ENCODE results near the gene C1QTNF8.

The C1QTNF8 gene

GRCh38 chr16:1043881-1044451 is 52.1 kb downstream of the C1QTNF8 start:
- no peaks in the 10 kb centered on the region for H3K36me3 ChIP-seq (ENCODE audit: control insufficient read depth, insufficient read depth, low read length)
- no peak overlapping the region for H3K4me3 ChIP-seq (ENCODE audit: low read length)
- H3K9ac ChIP-seq (ENCODE audit: low read length): no peak overlapping the region
- no peaks in the 10 kb centered on the region for H3K4me1 ChIP-seq (ENCODE audit: control insufficient read depth, insufficient read depth, low read length)
- no peak overlapping the region for H3K27ac ChIP-seq (ENCODE audit: low read depth, low read length)
- H3K27me3 ChIP-seq (ENCODE audit: control insufficient read depth, insufficient read depth, low read length): peaks cover 2% of the 10 kb centered on the region

DNA sequence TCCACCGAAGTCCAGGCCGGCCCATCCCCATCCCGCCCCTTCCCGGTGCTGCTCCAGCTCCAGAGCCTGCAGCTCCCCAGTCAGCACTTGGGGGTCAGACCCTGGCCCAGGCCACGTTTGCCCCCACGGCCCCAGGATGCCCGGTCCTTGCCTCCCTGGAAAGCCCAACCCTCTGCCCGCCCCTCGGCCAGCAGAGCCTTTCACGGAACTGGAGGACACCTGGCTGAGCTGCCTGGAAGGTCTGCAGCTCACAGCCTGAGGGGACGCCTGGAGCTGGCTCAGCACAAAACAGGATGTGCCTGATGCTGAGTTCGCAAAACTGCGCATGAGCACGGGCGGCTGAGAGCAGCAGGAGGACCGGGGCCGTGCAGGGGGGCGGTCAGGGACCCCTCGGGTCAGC is 53.2 kb downstream of the C1QTNF8 start:
- no peak overlapping the region for H3K4me3 ChIP-seq (ENCODE audit: low read length)

GRCh38 chr16:1042049-1042744 is 53.8 kb downstream of the C1QTNF8 start:
- Histone ChIP-seq H3K9ac (ENCODE audit: low read length) (no peak overlapping the region), H3K27ac (ENCODE audit: low read depth, low read length) (no peak overlapping the region), H3K27me3 (ENCODE audit: control insufficient read depth, insufficient read depth, low read length) (peaks cover 2% of the 10 kb centered on the region), H3K4me3 (ENCODE audit: low read length) (no peak overlapping the region), H3K36me3 (ENCODE audit: control insufficient read depth, insufficient read depth, low read length) (no peaks in the 10 kb centered on the region), H3K4me1 (ENCODE audit: control insufficient read depth, insufficient read depth, low read length) (no peaks in the 10 kb centered on the region)

More for the DNA sequence above, 53.2 kb downstream of the C1QTNF8 start:
- Histone ChIP-seq H3K27me3 (ENCODE audit: control insufficient read depth, insufficient read depth, low read length) (peaks cover 2% of the 10 kb centered on the region), H3K27ac (ENCODE audit: low read depth, low read length) (no peak overlapping the region), H3K9ac (ENCODE audit: low read length) (no peak overlapping the region), H3K36me3 (ENCODE audit: control insufficient read depth, insufficient read depth, low read length) (no peaks in the 10 kb centered on the region), H3K4me1 (ENCODE audit: control insufficient read depth, insufficient read depth, low read length) (no peaks in the 10 kb centered on the region)

DNA sequence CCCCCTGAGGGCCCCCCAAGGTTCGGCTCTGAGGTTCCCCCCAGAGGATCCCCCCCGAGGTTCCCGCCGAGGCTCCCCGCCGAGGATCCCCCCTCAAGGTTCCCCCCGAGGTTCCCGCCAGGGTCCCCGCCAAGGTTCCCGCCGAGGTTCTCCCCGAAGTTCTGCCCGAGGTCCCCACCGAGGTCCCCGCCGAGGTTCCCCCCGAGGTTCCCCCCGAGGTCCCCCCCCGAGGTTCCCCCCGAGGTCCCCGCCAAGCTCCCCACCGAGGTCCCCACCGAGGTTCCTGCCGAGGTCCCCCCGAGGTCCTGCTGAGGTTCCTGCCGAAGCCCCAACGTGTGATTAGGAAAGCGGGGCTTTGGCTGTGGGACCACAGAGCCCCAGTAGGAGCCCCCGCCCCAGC is 55.7 kb downstream of the C1QTNF8 start:
- Histone ChIP-seq H3K36me3 (ENCODE audit: control insufficient read depth, insufficient read depth, low read length) (no peaks in the 10 kb centered on the region), H3K4me1 (ENCODE audit: control insufficient read depth, insufficient read depth, low read length) (no peaks in the 10 kb centered on the region), H3K27me3 (ENCODE audit: control insufficient read depth, insufficient read depth, low read length) (no peaks in the 10 kb centered on the region), H3K4me3 (ENCODE audit: low read length) (no peak overlapping the region), H3K9ac (ENCODE audit: low read length) (no peak overlapping the region), H3K27ac (ENCODE audit: low read depth, low read length) (no peak overlapping the region)

GRCh38 chr16:1039762-1040161 is 56.3 kb downstream of the C1QTNF8 start:
- no peak overlapping the region for H3K4me3 ChIP-seq (ENCODE audit: low read length)
- H3K27ac ChIP-seq (ENCODE audit: low read depth, low read length): no peak overlapping the region
- no peak overlapping the region for H3K9ac ChIP-seq (ENCODE audit: low read length)
- no peaks in the 10 kb centered on the region for H3K4me1 ChIP-seq (ENCODE audit: control insufficient read depth, insufficient read depth, low read length)
- no peaks in the 10 kb centered on the region for H3K36me3 ChIP-seq (ENCODE audit: control insufficient read depth, insufficient read depth, low read length)
- H3K27me3 ChIP-seq (ENCODE audit: control insufficient read depth, insufficient read depth, low read length): no peaks in the 10 kb centered on the region

DNA sequence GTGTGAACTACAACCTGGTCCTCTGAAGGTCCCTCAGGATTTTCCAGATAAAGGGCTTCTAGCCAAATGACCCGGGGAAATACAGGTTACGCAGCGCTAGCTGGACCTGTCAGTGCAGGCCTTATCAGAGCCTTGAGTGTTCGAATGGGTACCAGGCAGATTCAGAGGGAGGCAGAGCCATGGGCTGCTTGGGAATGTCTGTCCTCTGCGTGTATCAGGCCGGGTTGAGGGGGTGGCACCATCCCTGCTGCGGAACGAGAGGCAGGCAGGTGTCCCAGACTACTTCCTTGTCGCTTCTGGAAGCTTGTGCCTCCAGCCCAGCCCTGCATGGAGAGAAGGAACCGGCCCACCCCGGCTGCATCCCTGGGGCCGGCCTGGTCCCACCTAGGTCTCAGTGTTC is 57.1 kb downstream of the C1QTNF8 start:
- Histone ChIP-seq H3K27me3 (ENCODE audit: control insufficient read depth, insufficient read depth, low read length) (no peaks in the 10 kb centered on the region), H3K27ac (ENCODE audit: low read depth, low read length) (no peak overlapping the region), H3K36me3 (ENCODE audit: control insufficient read depth, insufficient read depth, low read length) (no peaks in the 10 kb centered on the region), H3K4me3 (ENCODE audit: low read length) (no peak overlapping the region), H3K4me1 (ENCODE audit: control insufficient read depth, insufficient read depth, low read length) (no peaks in the 10 kb centered on the region), H3K9ac (ENCODE audit: low read length) (no peak overlapping the region)
